Activated CD4-positive, alpha-beta memory T cell treated with anti-CD3 and anti-CD28 coated beads, Interleukin-2, amount 10 ng/mL, durations not matched to agents 7 days and 5 days (primary cell): ENCODE results near the gene SMAD2. TPM values are rescaled to one million over a fixed set of nuclear protein-coding genes. Genes with fewer than 3 reads are reported as not detected.

Experiments used
- CTCF ChIA-PET: fragments of 350-600 bp; sonication (Branson Sonifier 250); formaldehyde crosslinking; loops from one replicate; lab custom pipeline; 2021; ENCODE audit warnings: antibody characterized with exemption, inconsistent platforms; lab: Charles Lee
- POLR2A ChIA-PET: fragments of 350-600 bp; sonication (Branson Sonifier 250); formaldehyde crosslinking; loops from one replicate; lab custom pipeline; 2021; ENCODE audit warnings: antibody characterized with exemption; lab: Charles Lee
- DNase-seq: peaks from one replicate; pipeline ENCODE4 v3.0.0-alpha.2; 2020
- H3K27ac Mint-ChIP-seq: one replicate; pipeline ENCODE4 v1.8.0; 2021; ENCODE audit warnings: mild to moderate bottlenecking, mixed read lengths
- H3K27me3 Mint-ChIP-seq: one replicate; pipeline ENCODE4 v1.8.0; 2021; ENCODE audit warnings: mixed read lengths
- H3K36me3 Mint-ChIP-seq: one replicate; pipeline ENCODE4 v1.8.0; 2021; ENCODE audit warnings: low read depth, mixed read lengths
- H3K4me1 Mint-ChIP-seq: one replicate; pipeline ENCODE4 v1.8.0; 2021; ENCODE audit warnings: mixed read lengths
- H3K4me3 Mint-ChIP-seq: one replicate; pipeline ENCODE4 v1.8.0; 2021; ENCODE audit warnings: mild to moderate bottlenecking, mixed read lengths
- H3K9me3 Mint-ChIP-seq: one replicate; pipeline ENCODE4 v1.8.0; 2021; ENCODE audit warnings: mixed read lengths
- total RNA-seq, 2 experiments: library from RNA; stranded (reverse); gene quantifications; one replicate each; pipeline ENCODE4 v1.2.3, GENCODE V29; 2021

SMAD2 gene
- total RNA-seq, 2 experiments from 2014 or later = 170 to 174 TPM

DNA sequence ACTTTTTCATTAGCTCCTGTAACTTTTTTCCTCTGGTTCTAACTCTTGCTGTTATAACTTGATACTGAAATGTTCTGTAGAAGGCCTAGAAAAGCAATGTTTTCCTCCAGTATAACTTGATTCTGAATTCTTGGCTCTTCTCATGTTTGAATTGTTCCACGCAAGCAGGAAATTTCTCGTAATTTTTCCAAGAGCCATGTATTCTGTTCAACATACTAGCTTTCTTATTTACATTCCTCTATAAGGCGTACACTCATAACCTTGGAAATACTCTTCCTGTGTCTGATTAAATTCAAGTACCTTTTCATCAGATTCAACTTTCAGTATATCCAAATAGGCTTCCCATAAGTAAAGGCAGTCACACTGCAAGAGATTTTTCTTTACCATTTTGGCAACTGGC, 109.1 kb downstream of the SMAD2 start:
- POLR2A ChIA-PET = no interaction called here
- no peak for DNase-seq
- Mint-ChIP-seq H3K27me3 (no peaks in the 10 kb centered on the region), H3K27ac (no peak overlapping the region), H3K4me1 (no peaks in the 10 kb centered on the region), H3K4me3 (no peak overlapping the region), H3K36me3 (peaks cover 18% of the 10 kb centered on the region), H3K9me3 (no peaks in the 10 kb centered on the region)
- CTCF ChIA-PET = no interaction called here

DNA sequence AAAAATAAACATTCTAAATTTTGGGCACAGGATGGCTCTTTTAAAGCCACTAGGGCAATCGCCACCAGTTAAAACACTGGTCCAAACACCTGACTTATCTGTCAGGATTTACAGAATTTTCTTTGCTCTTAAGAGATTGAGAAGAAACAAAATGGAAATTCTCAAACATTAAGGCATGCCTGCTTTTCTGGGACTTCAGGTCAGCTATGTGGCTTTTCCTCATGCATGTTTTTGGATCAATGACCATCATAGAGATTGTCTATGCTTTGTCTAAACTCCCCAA, 112.7 kb downstream of the SMAD2 start:
- Mint-ChIP-seq H3K36me3 (peaks cover 2% of the 10 kb centered on the region), H3K4me1 (no peaks in the 10 kb centered on the region), H3K9me3 (no peaks in the 10 kb centered on the region), H3K27ac (no peak overlapping the region), H3K27me3 (no peaks in the 10 kb centered on the region), H3K4me3 (no peak overlapping the region)
- CTCF ChIA-PET = no interaction called here
- POLR2A ChIA-PET = no interaction called here
- no peak for DNase-seq

DNA sequence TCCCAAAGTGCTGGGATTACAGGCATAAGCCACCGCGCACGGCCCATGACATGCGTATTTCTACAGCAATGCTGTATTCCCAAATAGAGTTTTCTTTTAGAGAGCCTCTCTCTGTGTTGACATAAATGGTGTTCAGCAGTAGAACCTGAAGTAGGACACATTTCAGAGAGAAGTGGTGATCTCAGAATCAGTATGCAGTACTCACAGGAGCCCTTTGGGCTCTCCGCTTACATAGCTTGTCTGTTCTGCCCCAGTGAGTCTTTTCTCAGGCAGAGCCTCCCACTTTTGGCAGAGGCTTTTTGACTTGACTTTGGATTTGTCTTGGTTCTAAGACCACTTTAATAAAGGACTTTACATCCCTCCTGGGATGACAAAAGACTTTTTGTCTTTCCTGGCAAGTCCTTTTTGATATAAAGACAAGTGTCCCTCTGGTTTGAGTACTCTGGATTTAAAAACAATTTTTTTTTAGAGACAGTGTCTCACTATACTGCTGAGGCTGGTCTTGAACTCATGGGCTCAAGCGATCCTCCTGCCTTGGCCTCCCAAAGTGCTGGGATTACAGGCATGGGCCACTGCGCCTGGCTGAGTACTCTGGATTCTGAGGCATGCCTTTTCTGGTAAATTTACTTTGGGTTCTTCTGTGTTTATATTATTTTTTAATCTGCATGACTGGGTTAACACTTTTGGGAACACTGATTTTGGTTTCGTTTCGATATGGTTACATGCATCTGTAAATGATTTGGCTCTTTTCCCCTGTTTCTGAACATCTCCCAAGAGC, 113.3 kb downstream of the SMAD2 start:
- H3K9me3 Mint-ChIP-seq = no peaks in the 10 kb centered on the region
- H3K27me3 Mint-ChIP-seq = no peaks in the 10 kb centered on the region
- CTCF ChIA-PET = no interaction called here
- H3K27ac Mint-ChIP-seq = no peak overlapping the region
- POLR2A ChIA-PET = no interaction called here
- no peaks in the 10 kb centered on the region for H3K36me3 Mint-ChIP-seq
- DNase-seq = no peak
- no peak overlapping the region for H3K4me3 Mint-ChIP-seq
- no peaks in the 10 kb centered on the region for H3K4me1 Mint-ChIP-seq

DNA sequence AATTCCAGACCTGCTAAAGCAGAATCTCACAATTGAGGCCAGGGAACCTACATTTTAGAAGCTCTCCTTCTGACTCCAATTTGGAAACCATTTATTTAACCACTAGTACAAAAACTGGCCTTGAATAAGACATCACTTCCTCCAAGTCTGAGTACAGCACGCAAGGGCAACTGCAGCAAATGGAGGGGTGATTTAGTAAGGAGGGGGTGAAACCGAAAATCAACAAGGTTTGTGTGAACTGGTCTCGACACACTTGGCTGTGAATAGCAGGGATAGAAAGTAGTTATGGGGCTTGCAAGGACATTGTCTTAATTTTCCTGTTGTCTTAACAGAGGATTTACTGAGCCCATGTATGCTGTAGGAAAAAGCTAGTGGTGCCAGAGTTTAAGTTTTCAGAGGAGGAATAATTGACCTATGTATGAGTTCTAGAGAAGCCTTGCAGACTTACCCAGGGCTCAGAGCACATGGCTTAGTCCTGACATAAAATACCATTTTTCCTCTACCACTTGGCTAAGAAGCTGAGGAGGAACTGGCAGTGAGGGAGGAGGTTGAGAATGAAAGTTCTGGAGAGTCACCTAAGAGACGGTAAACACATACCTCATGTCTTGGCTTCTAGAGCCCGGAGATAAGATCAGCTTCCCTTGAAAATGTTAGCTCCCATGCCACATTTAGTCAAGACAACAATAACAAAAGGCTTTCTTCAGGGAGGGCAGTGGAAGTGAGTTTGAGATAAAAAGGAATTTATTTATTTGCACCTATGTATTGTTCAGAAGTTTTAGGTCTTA, 114.8 kb downstream of the SMAD2 start:
- DNase-seq = no peak
- ChIA-PET CTCF (interaction anchor here (0.7 to 1.2 kb wide), 2 partner anchors 10 to 38 kb away, joined by 3 to 4 read pairs; no protein-coding TSS in a partner anchor), POLR2A (no interaction called here)
- Mint-ChIP-seq H3K9me3 (no peaks in the 10 kb centered on the region), H3K36me3 (no peaks in the 10 kb centered on the region), H3K4me1 (no peaks in the 10 kb centered on the region), H3K4me3 (no peak overlapping the region), H3K27me3 (no peaks in the 10 kb centered on the region), H3K27ac (no peak overlapping the region)

DNA sequence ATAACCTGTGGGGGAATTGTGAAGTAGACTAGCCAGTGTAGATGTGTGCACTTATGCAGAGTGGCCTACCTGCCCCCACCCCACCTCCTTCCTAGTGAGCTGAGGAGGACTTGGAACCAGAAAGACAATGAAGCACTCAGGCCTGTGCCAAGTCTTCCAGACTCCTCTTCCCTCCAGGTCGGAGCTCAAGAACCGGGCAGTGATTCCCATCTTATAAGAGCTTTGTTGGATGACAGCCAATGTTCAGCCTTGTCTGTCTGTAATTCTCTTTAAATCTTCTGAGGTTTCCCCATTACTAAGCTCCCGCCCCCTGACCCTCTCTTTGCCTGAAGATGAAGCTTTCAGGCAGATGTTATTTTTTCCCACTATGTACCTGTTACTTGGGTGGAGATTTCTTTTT, 121.0 kb downstream of the SMAD2 start:
- no peak for DNase-seq
- H3K27ac Mint-ChIP-seq = no peak overlapping the region
- POLR2A ChIA-PET = interaction anchor here (0.6 kb wide), 1 partner anchor 92 kb away, joined by 3 read pairs; no protein-coding TSS in a partner anchor
- H3K4me3 Mint-ChIP-seq = no peak overlapping the region
- no peaks in the 10 kb centered on the region for H3K4me1 Mint-ChIP-seq
- CTCF ChIA-PET = no interaction called here
- H3K9me3 Mint-ChIP-seq = no peaks in the 10 kb centered on the region
- H3K36me3 Mint-ChIP-seq = no peaks in the 10 kb centered on the region
- no peaks in the 10 kb centered on the region for H3K27me3 Mint-ChIP-seq

DNA sequence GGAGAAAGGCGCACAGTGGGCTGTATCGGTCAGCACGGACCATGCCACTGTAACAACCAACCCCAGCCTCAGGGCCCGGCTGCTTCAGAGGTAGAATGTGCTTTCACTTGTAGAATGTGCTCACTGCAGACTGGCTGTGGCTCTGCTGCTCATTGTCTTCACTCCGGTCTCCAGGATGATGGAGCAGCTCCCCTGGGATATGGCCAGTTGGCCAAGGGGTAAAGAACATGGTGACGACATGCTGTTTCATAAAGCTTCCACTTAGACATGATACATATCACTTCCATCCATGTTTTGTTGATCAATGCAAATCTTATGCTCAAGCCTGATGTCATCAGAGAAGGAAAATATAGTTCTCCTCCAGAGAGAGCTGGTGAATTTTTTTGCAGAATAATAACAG, 127.7 kb downstream of the SMAD2 start:
- no peaks in the 10 kb centered on the region for H3K9me3 Mint-ChIP-seq
- POLR2A ChIA-PET = no interaction called here
- CTCF ChIA-PET = no interaction called here

DNA sequence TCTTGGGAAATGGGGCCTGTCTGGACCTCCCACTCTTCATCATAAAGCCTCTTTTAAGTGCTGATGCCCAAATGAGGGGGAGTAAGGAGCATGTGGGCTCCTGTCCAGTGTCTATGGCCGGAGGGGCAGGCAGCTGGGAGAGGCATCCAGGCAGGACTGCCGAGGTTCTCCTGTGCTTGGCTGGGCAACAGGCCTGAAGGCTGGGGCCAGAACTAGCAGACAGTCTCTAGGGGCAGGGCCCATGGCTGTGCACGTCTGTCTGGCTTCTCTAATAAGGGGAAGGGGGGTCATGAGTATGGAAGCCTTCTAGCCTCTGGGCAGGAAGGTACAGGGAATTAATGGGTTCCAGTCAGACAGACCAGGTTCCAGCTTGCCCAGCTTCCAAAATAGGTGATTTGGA, 128.6 kb downstream of the SMAD2 start:
- Mint-ChIP-seq H3K9me3 (no peaks in the 10 kb centered on the region), H3K4me3 (no peak overlapping the region), H3K36me3 (no peaks in the 10 kb centered on the region), H3K27ac (no peak overlapping the region), H3K27me3 (peaks cover 11% of the 10 kb centered on the region), H3K4me1 (no peaks in the 10 kb centered on the region)
- CTCF ChIA-PET = no interaction called here
- POLR2A ChIA-PET = no interaction called here
- no peak for DNase-seq

More for the DNA sequence above, 127.7 kb downstream of the SMAD2 start:
- DNase-seq = no peak
- Mint-ChIP-seq H3K4me3 (no peak overlapping the region), H3K4me1 (no peaks in the 10 kb centered on the region), H3K36me3 (no peaks in the 10 kb centered on the region), H3K27ac (no peak overlapping the region), H3K27me3 (peaks cover 8% of the 10 kb centered on the region)

DNA sequence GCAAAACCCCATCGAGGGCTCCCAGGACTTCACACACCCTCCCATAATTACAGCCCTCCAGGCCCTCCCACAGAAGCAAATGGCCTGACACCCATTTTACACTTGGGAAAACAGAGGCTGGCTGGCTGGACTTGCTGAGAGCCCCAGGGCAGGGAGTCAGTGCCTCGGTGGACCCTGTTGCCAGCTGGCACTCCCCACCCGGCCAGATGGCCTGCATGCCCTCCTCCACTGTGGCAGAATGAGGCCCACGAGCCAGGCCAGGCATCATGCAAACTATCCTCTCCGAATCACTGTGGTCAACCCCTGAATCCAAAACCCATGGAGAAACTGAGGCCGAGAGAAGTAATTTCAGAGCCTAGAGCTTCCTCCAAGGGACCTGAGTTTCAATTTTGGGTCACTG, 129.7 kb downstream of the SMAD2 start:
- no peak for DNase-seq
- Mint-ChIP-seq H3K4me1 (no peaks in the 10 kb centered on the region), H3K27ac (no peak overlapping the region), H3K4me3 (no peak overlapping the region), H3K27me3 (peaks cover 11% of the 10 kb centered on the region), H3K36me3 (no peaks in the 10 kb centered on the region), H3K9me3 (no peaks in the 10 kb centered on the region)
- ChIA-PET CTCF (no interaction called here), POLR2A (no interaction called here)

DNA sequence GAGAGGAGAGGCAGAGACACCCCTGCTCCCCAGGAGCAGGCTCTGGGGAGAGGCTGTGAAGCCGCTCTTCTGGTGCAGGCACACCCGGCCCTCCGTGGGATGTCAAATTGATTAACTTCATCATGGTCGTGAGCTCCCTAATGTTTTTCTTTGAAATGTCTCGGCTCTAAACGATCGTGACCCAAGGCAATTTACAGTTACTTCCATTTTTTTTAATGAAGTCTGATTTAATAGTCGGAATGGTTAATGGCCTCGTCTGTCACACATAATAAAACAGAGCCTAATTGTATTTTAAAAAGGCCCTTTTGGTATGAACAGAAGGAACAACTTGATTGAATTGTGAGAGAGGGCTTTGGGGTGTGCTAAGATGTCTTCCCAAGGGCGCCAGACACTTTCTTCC, 130.2 kb downstream of the SMAD2 start:
- H3K36me3 Mint-ChIP-seq = no peaks in the 10 kb centered on the region
- POLR2A ChIA-PET = no interaction called here

DNA sequence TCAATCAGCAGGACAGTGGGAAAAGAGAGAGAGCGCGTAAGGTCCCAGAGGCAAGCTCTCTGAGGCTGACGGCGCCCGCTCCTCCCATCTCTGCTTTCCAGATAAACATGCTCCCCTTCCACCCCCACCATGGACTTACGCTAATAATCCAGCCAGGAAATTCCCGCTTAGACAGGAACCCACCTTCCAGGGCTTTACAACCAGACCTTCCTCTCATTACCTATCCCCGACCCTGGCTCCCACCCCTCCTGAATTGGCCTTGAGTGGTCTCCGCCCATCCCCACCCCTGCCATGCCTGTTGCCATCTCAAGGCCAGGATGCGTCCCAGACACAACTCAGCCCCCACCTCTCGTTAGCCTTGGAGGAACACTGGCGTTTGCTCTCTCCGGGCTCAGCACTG, 131.1 kb downstream of the SMAD2 start:
- POLR2A ChIA-PET = no interaction called here

More for the DNA sequence above, 130.2 kb downstream of the SMAD2 start:
- H3K27me3 Mint-ChIP-seq = peaks cover 11% of the 10 kb centered on the region
- no peak overlapping the region for H3K4me3 Mint-ChIP-seq
- DNase-seq = no peak
- no peak overlapping the region for H3K27ac Mint-ChIP-seq
- H3K4me1 Mint-ChIP-seq = no peaks in the 10 kb centered on the region
- CTCF ChIA-PET = no interaction called here
- no peaks in the 10 kb centered on the region for H3K9me3 Mint-ChIP-seq

DNA sequence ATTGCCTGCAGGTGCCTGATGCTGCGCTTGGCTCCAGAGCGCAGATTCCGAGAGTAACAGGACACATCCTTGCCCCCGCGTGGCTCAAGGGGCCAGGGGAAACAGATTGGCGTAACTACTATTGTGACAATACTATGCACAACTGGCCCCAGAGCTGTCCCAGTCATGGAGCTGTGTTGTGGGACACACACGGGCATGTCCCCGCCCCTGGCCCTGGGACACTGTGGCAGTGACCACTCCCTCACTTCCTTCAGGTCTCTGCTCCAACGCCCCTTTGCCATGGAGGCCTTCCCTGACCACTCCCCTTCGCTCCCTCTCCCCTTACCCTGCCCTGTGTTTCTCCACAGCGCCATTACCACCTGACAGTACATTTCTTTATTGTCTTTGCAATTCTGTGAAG, 132.1 kb downstream of the SMAD2 start:
- Mint-ChIP-seq H3K27me3 (peaks cover 11% of the 10 kb centered on the region), H3K4me1 (no peaks in the 10 kb centered on the region), H3K27ac (no peak overlapping the region)

More for the DNA sequence above, 131.1 kb downstream of the SMAD2 start:
- CTCF ChIA-PET = no interaction called here
- Mint-ChIP-seq H3K9me3 (no peaks in the 10 kb centered on the region), H3K27me3 (peaks cover 11% of the 10 kb centered on the region), H3K27ac (no peak overlapping the region), H3K4me1 (no peaks in the 10 kb centered on the region), H3K4me3 (no peak overlapping the region), H3K36me3 (no peaks in the 10 kb centered on the region)
- DNase-seq = no peak

DNA sequence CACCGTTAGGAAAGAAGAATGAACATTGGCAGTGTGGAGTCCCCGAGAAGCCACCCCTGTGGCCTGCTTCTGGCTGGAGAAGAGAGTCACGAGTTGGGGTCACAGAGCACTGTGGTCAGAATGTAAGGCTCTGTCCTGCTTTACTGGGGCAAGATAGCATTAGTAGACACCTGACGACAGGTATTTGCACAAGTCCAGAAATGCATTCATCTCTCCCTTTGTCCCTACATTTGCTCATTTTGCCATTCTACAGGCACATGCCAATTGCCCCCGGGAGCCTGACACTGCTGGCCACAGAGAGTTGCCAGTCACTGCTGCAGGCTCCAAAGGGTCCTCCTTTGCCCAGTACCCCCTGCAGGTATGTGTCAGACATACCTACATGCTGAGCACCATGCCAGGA, 133.3 kb downstream of the SMAD2 start:
- CTCF ChIA-PET = no interaction called here
- H3K4me1 Mint-ChIP-seq = no peaks in the 10 kb centered on the region
- H3K36me3 Mint-ChIP-seq = no peaks in the 10 kb centered on the region
- no peaks in the 10 kb centered on the region for H3K9me3 Mint-ChIP-seq
- POLR2A ChIA-PET = no interaction called here
- H3K27ac Mint-ChIP-seq = no peak overlapping the region
- H3K27me3 Mint-ChIP-seq = peaks cover 11% of the 10 kb centered on the region
- DNase-seq = no peak
- H3K4me3 Mint-ChIP-seq = no peak overlapping the region

More for the DNA sequence above, 132.1 kb downstream of the SMAD2 start:
- ChIA-PET POLR2A (no interaction called here), CTCF (no interaction called here)
- DNase-seq = no peak
- Mint-ChIP-seq H3K36me3 (no peaks in the 10 kb centered on the region), H3K9me3 (no peaks in the 10 kb centered on the region), H3K4me3 (no peak overlapping the region)

DNA sequence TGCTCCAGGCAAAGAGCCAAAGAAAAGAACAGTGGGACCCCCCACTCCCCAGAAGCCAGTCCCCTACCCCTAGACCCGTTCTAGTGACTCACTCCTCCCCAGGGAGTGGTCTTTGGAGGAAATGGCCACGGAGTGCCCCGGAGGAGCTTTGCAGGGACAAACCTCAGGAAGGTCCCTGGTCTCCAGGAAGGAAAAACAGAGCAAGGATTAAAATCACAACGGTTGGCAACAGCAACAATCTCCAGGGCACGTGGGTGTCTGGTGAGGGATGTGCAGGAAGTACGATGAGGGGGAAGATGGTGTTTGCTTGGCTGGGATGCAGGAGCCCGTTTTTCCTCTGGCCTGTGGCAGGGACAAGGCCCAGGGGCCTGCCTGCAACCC, 135.0 kb downstream of the SMAD2 start:
- Mint-ChIP-seq H3K4me3 (no peak overlapping the region), H3K4me1 (no peaks in the 10 kb centered on the region), H3K36me3 (no peaks in the 10 kb centered on the region), H3K27ac (no peak overlapping the region), H3K9me3 (no peaks in the 10 kb centered on the region), H3K27me3 (peaks cover 14% of the 10 kb centered on the region)
- ChIA-PET POLR2A (no interaction called here), CTCF (no interaction called here)
- no peak for DNase-seq
